ENCODE results near the gene ADGRL1.
A peak's percentile ranks its signal among the peaks of the same experiment; 100 is the strongest.
"Not testable (repeated sequence)": the region's sequence is repeated elsewhere in the genome, so short reads cannot be mapped to it uniquely, and the experiment has no call there.

ADGRL1 gene

GRCh38 chr19:14205452-14206287 lies at the start of gene ADGRL1:
Gene ADGRL1, minus strand, starts transcription at chr19:14206169. Its CDS starts 22,567 bp downstream, at chr19:14183602.
- DNase-seq = not testable (repeated sequence)

- not testable (repeated sequence) for DNase-seq
Measured at GRCh38 chr19:14255316-14255715, 49.3 kb upstream of the ADGRL1 start.

- DNase-seq = not testable (repeated sequence)
Measured at GRCh38 chr19:14253822-14254599, 48.0 kb upstream of the ADGRL1 start.

- DNase-seq = not testable (repeated sequence)
Measured at GRCh38 chr19:14252136-14252535, 46.2 kb upstream of the ADGRL1 start.

DNA sequence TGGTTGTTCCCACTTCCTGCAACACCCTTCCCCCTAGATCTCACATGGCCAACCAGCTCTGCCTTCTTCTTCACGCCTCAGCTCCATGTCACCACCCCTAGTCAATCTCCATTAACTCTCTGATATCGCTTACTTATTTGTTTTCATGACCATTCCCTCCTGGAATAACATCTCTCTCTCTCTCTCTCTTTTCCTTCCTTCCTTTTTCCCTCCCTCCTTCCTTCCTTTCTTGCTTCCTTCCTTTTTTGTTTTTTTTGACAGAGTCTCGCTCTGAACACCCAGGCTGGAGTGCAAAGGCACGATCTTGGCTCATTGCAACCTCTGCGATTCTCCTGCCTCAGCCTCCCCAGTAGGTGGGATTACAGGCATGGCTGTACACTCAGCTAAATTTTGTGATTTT lies 44.9 kb upstream of the ADGRL1 start:
- no peak for DNase-seq

DNA sequence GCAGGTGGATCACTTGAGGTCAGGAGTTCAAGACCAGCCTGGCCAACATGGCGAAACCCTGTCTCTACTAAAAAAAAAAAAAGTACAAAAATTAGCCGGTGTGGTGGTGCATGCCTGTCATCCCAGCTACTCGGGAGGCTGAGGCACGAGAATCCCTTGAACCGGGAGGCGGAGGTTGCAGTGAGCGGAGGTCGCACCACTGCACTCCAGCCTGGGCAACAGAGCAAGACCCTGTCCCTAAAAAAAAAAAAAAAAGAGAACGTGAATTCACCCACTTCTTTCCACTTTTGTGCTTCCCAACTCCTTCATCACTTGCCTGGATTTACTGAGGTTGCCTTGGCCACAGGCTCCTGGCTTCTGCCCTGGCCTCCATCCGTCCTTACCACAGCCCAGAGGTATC lies 44.3 kb upstream of the ADGRL1 start:
- DNase-seq = not testable (repeated sequence)

DNA sequence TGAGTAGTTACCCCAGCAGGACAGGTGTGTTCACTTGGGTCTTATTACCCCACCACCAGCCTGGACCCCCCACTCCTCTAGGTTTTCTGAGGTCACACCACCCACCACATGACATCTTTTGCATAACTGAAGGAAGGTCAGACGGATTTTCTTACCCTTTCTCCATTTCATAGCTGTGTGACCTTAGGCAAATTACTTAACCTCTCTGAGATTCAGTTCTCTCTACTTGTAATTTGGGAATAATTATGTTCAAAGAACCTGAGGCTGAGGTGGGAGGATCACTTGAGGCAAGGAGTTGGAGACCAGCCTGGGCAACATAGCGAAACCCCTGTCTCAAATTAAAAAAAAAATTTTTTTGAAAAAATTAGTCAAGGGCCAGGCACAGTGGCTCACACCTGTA lies 43.9 kb upstream of the ADGRL1 start:
- not testable (repeated sequence) for DNase-seq

DNA sequence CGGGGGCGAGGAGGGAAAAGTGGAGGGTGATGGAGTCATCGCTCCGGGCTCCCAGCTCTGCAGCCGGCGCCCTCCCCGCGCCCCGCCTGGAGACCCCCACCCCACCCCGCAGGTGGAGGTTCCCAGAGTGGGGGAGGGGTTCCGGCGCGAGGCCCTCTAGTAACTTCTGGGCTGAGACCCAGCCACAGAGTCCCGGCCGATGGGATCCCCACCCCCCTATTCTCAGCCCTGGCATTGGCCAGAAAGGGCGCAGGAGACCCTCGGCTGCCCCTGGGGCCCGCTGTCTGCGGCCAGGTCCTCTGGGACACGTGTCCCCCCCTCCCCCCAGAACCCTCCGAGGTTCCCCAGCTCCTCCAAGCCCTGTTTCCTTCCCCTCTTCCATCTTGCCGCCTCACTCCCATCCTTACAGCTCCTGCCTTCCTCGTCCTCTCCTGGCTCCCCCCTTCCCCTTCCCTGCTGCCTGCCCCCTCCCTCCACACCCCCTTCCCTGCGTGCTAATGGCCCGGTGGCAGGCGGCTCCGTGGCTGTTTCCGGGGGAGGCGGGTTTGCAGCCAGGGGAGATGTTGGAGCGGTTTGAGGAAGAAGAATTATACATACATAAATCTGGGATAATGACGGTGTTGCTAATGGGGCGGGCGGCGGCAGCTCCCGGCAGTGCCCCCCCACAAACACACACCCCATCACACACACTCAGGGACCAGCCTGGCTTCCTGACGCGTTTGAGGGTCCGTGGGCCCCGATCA lies 43.2 kb upstream of the ADGRL1 start:
- peak; percentile 56 for DNase-seq

DNA sequence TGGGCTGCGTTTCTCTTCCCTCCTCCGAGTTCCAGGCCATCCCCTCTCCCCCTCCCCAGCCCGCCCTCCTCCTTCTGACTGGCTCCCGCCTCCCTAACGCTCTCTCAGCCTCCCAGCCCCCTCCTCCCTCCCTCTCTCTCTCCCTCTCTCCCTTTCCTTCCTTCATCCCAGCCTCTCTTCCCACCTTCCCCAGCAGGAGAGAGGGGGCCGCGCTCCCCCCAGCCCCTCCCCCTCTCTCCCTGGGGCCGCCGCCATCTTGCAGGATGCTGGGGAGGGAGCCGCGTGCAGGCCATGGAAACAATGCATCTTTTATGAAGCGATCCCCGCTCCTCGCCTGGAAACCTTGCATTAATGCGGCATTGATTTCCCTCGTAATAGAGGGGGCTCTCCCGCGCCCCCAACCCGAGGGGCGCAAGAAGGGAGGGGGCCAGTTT lies 42.6 kb upstream of the ADGRL1 start:
- peak; percentile 67 for DNase-seq

DNA sequence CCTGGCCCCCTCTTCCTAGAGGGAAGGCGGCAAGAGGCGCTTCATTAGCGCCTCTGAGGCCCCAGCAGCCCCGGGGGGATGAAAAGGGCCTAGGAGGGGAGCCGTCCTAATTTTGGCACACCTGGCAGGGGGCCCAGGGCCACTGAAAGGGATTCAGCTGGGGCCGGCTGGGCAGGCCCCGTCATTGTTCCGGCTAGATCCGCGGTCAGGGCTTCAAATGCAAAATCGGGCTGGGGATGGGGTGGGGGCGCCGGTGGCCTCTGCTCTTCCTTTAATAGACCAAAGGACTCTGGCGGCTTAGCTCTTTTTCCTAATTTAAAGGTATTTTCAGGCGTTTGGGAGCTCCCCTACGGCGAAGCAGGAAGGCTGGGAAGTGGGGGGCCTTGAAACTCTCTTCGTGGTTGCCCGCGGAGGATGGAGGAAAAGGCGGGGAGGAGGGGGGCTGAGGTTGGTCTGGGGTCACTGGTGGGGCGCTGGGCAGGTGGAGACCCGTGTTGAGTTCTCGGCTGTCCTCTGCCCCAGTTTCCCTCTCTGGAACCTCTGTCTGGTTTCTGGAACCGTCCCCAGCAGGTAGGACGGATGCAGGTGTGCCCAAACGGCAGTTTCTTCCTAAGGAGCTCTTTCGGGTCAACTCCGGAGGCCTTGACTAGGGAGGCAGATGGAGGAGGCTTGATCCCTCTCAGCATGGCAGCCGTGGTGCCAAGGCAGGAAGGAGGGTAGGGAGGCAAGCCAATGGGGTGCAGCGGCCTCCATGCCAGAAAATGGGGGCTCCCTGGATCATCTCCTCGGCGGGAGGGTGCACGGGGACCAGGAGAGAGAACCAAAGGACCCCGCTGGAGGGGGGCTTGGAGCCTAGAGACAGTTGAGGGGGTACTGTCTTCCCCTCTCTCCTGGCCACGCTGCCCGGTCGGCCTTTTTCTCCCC lies 41.8 kb upstream of the ADGRL1 start:
- not testable (repeated sequence) for DNase-seq

GRCh38 chr19:14247205-14247547 lies 41.2 kb upstream of the ADGRL1 start:
- not testable (repeated sequence) for DNase-seq

DNA sequence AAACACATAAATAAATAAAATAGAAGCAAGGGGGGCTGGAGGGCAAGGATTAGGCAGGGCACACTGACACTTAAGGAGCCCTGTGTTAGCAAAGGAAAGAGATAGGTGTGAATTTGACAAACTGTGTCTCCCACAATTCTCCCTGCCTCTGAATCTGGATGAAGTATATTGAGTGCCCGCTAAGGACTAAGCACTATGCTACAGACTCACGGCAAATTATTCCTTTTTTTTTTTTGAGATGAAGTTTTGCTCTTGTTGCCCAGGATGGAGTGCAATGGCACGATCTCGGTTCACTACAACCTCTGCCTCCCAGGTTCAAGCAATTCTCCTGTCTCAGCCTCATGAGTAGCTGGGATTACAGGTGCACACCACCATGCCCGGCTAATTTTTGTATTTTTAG lies 38.4 kb upstream of the ADGRL1 start:
- DNase-seq = not testable (repeated sequence)

DNA sequence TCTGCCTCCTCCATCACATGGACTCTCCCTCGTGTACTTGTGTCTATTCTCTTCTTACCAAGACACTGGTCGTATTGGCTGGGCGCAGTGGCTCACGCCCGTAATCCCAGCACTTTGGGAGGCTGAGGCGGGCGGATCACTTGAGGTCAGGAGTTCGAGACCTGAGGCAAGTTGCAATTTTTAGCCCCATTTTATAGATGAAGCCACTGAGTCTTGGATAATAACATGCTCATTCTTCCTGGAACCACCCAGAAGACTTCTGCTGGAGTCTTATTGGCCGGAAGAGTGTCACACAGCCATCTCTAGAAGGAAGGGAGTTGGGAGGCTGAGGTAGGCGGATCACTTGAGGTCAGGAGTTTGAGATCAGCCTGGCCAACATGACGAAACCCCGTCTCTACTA lies 37.7 kb upstream of the ADGRL1 start:
- DNase-seq = not testable (repeated sequence)

GRCh38 chr19:14237014-14237941 lies 31.3 kb upstream of the ADGRL1 start:
- no peak for DNase-seq

GRCh38 chr19:14232945-14233344 lies 27.0 kb upstream of the ADGRL1 start:
- DNase-seq = not testable (repeated sequence)

GRCh38 chr19:14228446-14229071 lies 22.6 kb upstream of the ADGRL1 start:
- not testable (repeated sequence) for DNase-seq

- DNase-seq = not testable (repeated sequence)
Measured at GRCh38 chr19:14226498-14226897, 20.5 kb upstream of the ADGRL1 start.

- DNase-seq = no peak
Measured at GRCh38 chr19:14222886-14223285, 16.9 kb upstream of the ADGRL1 start.

DNA sequence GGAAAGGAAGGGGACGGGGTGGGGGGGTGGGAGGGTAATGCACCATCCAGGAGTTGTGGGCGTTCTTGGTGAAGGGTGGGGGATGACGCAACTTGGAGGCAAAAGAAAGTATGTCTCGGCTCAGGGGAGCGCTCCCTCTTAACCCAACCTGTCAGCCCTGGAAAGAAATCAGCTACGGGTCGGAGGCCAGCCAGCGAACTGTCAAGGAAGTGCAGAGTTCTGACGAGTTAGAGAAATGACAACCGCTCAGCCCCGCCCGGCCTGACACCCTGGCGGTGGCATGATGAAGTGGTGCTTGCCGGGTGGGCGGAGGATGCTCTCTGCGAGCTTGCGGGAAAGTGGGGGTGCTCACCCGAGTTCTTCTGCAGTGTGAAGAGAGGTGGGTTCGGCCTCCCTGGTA lies 15.4 kb upstream of the ADGRL1 start:
- DNase-seq = not testable (repeated sequence)

DNA sequence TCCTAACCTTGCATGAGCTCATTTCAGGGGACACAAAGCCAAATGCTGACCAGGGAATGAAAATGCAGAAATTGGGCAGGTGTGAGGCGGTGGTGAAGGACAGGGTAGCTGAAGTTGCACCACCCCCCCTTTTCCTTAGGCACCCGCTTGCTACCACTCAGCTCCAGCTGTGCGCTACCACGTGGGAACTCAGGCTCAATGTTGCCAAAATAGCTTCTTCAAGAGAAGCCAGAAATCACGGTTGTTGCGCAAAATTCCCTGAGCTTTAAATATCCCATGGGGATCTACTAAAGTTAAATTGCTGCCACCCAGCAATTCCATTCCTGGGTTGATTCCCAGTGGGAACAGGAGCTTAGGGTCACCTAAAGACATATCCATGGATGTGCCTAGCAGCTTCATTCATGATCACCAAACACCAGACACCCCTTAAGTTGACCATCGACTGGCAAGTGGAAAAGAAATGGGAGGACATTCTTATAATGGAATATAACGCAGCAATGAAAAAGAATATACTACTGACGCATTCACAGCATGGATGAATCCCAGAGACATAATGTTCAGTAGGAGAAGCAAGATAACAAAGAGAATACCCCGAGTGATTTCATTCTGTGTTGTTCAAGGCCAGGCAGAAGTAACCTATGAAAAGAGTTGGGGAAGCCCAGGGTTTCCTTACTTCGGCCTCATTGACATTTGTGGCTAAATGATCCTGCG lies 12.8 kb upstream of the ADGRL1 start:
- DNase-seq = no peak
